Measurements from ENCODE around the gene WNT16. TPM values are rescaled to one million over a fixed set of nuclear protein-coding genes. Genes with fewer than 3 reads are reported as not detected.

Gene WNT16
- total RNA-seq, 1 experiment from 2014 or later: not detected

DNA sequence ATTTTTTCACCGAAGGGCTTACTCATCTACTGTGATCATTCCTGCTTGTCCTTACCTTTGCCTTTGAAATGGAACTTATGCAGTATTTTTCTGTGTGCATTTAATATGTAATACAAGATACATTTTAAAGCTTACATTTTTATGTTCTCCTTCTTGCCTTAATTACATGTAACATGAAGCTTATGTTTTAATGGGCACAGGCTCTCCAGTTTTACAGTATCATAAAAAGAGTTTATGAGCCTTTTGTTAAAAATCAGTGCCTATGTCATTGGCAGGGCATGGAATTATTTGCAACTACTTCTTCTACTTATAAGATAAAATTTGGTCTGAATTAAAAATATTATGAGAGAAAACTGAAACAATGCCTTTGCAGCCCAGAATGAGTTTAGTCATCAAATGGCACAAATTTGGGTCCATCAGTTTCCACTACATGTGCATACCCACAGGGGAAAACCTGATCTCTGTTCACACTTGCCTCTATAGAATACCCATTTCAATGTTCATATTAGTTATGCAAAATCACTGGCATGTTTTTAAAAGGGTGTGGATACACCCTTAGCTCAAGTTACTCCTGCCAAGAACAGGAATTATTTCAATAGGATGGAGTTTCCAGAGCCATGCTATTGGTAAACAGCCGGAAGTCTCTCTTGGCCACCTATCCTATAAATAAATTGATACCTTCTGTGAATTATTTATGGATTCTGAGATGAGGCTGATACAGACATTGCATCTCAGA is 27.9 kb upstream of the WNT16 start:
- no peak overlapping the region for H3K4me2 ChIP-seq (ENCODE audit: low read length)
- H2AFZ ChIP-seq (ENCODE audit: low read length): no peak overlapping the region
- ATAC-seq (no peak), DNase-seq (no peak)
- H3K79me2 ChIP-seq (ENCODE audit: low read length): no peaks in the 10 kb centered on the region
- no peaks in the 10 kb centered on the region for H4K20me1 ChIP-seq (ENCODE audit: low read length)
- H3K4me1 ChIP-seq (ENCODE audit: insufficient read depth, low read length): peaks cover 37% of the 10 kb centered on the region
- H3K9ac ChIP-seq (ENCODE audit: low read length): no peak overlapping the region
- H3F3A ChIP-seq (ENCODE audit: low read length, unreplicated experiment): no peaks in the 10 kb centered on the region
- no peak for TF ChIP-seq EZH2 (IDR thresholded peaks at IDR 0.05; ENCODE audit: low read length, unreplicated experiment)
- TF ChIP-seq CTCF (conservative IDR thresholded peaks at IDR 0.05; ENCODE audit: low read depth, low read length): no peak
- no peak for TF ChIP-seq EZH2phosphoT487 (IDR thresholded peaks at IDR 0.05; ENCODE audit: borderline replicate concordance, low read length)
- H3K27ac ChIP-seq (ENCODE audit: low read length): no peak overlapping the region
- no peaks in the 10 kb centered on the region for H3K9me2 ChIP-seq (replicated peaks; ENCODE audit: low read length)
- H3K27me3 ChIP-seq (ENCODE audit: low read length): no peaks in the 10 kb centered on the region
- CTCF ChIA-PET: no interaction called here
- intact Hi-C loops (cut with micrococcal nuclease): no loop called here
- H3K4me3 ChIP-seq (ENCODE audit: low read length): no peak overlapping the region
- no TSS peak for BruUV-seq (replicated peaks)
- POLR2A ChIA-PET (ENCODE audit: unreplicated experiment): no interaction called here
- H3K9me3 ChIP-seq (ENCODE audit: low read length): no peaks in the 10 kb centered on the region
- no peaks in the 10 kb centered on the region for H3K36me3 ChIP-seq (ENCODE audit: low read depth, low read length)

- BruUV-seq (replicated peaks): no TSS peak
- ChIA-PET CTCF (no interaction called here), POLR2A (ENCODE audit: unreplicated experiment) (no interaction called here)
- Histone ChIP-seq H3K4me1 (ENCODE audit: insufficient read depth, low read length) (peaks cover 37% of the 10 kb centered on the region), H3K4me3 (ENCODE audit: low read length) (no peak overlapping the region), H2AFZ (ENCODE audit: low read length) (peak overlapping the region; percentile 51), H3K27ac (ENCODE audit: low read length) (peak overlapping the region; percentile 61), H3K36me3 (ENCODE audit: low read depth, low read length) (no peaks in the 10 kb centered on the region), H3K9ac (ENCODE audit: low read length) (no peak overlapping the region), H3K9me3 (ENCODE audit: low read length) (no peaks in the 10 kb centered on the region), H3K4me2 (ENCODE audit: low read length) (peak overlapping the region; percentile 8), H3K9me2 (replicated peaks; ENCODE audit: low read length) (no peaks in the 10 kb centered on the region), H3F3A (ENCODE audit: low read length, unreplicated experiment) (no peaks in the 10 kb centered on the region), H4K20me1 (ENCODE audit: low read length) (no peaks in the 10 kb centered on the region), H3K79me2 (ENCODE audit: low read length) (no peaks in the 10 kb centered on the region), H3K27me3 (ENCODE audit: low read length) (no peaks in the 10 kb centered on the region)
- TF ChIP-seq EZH2phosphoT487 (IDR thresholded peaks at IDR 0.05; ENCODE audit: borderline replicate concordance, low read length) (no peak), EZH2 (IDR thresholded peaks at IDR 0.05; ENCODE audit: low read length, unreplicated experiment) (no peak), CTCF (conservative IDR thresholded peaks at IDR 0.05; ENCODE audit: low read depth, low read length) (no peak)
- intact Hi-C loops (cut with micrococcal nuclease): no loop called here
- no peak for ATAC-seq
- peak; percentile 23 for DNase-seq
Observed at GRCh38 chr7:121301446-121302213, 27.2 kb upstream of the WNT16 start.

Data from PC-3 (cell line).